ENCODE data around the gene CHMP4B. TPM values are rescaled to one million over a fixed set of nuclear protein-coding genes. Genes with fewer than 3 reads are reported as not detected.

The CHMP4B gene
- total RNA-seq, 1 experiment from 2014 or later: 34.3 TPM

- in situ Hi-C loops (cut with HindIII; ENCODE audit: low pct_unique_long_range_greater_than_20kb, low sequenced_read_pairs): no loop called here
- DNase-seq (ENCODE audit: low read depth, low spot score): peak; percentile 45
These were observed 86.3 kb downstream of the CHMP4B start for GRCh38 chr20:33897313-33897912.

- in situ Hi-C loops (cut with HindIII; ENCODE audit: low pct_unique_long_range_greater_than_20kb, low sequenced_read_pairs): no loop called here
- no peak for DNase-seq (ENCODE audit: low read depth, low spot score)
These were observed 88.0 kb downstream of the CHMP4B start for GRCh38 chr20:33899106-33899505.

- in situ Hi-C loops (cut with HindIII; ENCODE audit: low pct_unique_long_range_greater_than_20kb, low sequenced_read_pairs): no loop called here
- DNase-seq (ENCODE audit: low read depth, low spot score): no peak
These were observed 89.5 kb downstream of the CHMP4B start for GRCh38 chr20:33900521-33901131.

GRCh38 chr20:33901132-33901523 lies 90.0 kb downstream of the CHMP4B start:
- DNase-seq (ENCODE audit: low read depth, low spot score): no peak
- in situ Hi-C loops (cut with HindIII; ENCODE audit: low pct_unique_long_range_greater_than_20kb, low sequenced_read_pairs): no loop called here

- in situ Hi-C loops (cut with HindIII; ENCODE audit: low pct_unique_long_range_greater_than_20kb, low sequenced_read_pairs): no loop called here
- no peak for DNase-seq (ENCODE audit: low read depth, low spot score)
These were observed 90.9 kb downstream of the CHMP4B start for GRCh38 chr20:33902011-33902410.

Other genes with a start within 250 kb of the CHMP4B start
- gene C20orf144, start 149.0 kb upstream of the CHMP4B start, total RNA-seq (2014; rRNA removed; shearing (Covaris generic)): not detected in 2 replicates
- not detected in 2 replicates for gene ACTL10, start 144.4 kb upstream of the CHMP4B start, total RNA-seq (2014; rRNA removed; shearing (Covaris generic))
- 63.1 and 78.9 TPM in 2 replicates for gene NECAB3, start 136.9 kb upstream of the CHMP4B start, total RNA-seq (2014; rRNA removed; shearing (Covaris generic))
- 16.7 and 18.9 TPM in 2 replicates for gene E2F1, start 125.0 kb upstream of the CHMP4B start, total RNA-seq (2014; rRNA removed; shearing (Covaris generic))
- 10.0 and 11.5 TPM in 2 replicates for gene PXMP4, start 91.0 kb upstream of the CHMP4B start, total RNA-seq (2014; rRNA removed; shearing (Covaris generic))
- gene ZNF341, start 79.4 kb upstream of the CHMP4B start, total RNA-seq (2014; rRNA removed; shearing (Covaris generic)): 1.6 and 1.7 TPM in 2 replicates
- 151 TPM in 2 replicates for gene RALY, start 182.6 kb downstream of the CHMP4B start, total RNA-seq (2014; rRNA removed; shearing (Covaris generic))